Central memory CD8-positive, alpha-beta T cell (primary cell): Measurements from ENCODE around the gene DACT1.

Experiments
- ATAC-seq: fragments of 150-1000 bp; cut with Tn5 transposase; replicated peaks from 2 replicates; pipeline ENCODE4 v1.10.0; 2022; ENCODE audit warnings: mild to moderate bottlenecking, moderate FRiP score, moderate number of reproducible peaks; ENCODE audit not compliant: poor library complexity, severe bottlenecking; ENCODE audit errors: extremely low read depth
- DNase-seq, 2 donors: peaks; one replicate each; pipeline ENCODE4 v3.0.0; 2021; ENCODE audit warnings: low spot score in 2 of 2
- H3K27ac Mint-ChIP-seq: one replicate; pipeline ENCODE4 v1.8.0; 2022; ENCODE audit warnings: low read depth, mild to moderate bottlenecking, moderate library complexity, mixed read lengths
- H3K27me3 Mint-ChIP-seq: one replicate; pipeline ENCODE4 v1.8.0; 2022; ENCODE audit warnings: mixed read lengths
- H3K36me3 Mint-ChIP-seq: one replicate; pipeline ENCODE4 v1.8.0; 2022; ENCODE audit warnings: mild to moderate bottlenecking, moderate library complexity, mixed read lengths; ENCODE audit not compliant: insufficient read depth
- H3K4me1 Mint-ChIP-seq: one replicate; pipeline ENCODE4 v1.8.0; 2022; ENCODE audit warnings: mixed read lengths
- H3K4me3 Mint-ChIP-seq: one replicate; pipeline ENCODE4 v1.8.0; 2022; ENCODE audit warnings: mild to moderate bottlenecking, moderate library complexity, mixed read lengths
- H3K9me3 Mint-ChIP-seq: one replicate; pipeline ENCODE4 v1.8.0; 2022; ENCODE audit warnings: mixed read lengths

The DACT1 gene

GRCh38 chr14:58639842-58640484, 2.2 kb downstream of the DACT1 start:
- H3K4me1 Mint-ChIP-seq: peaks cover 14% of the 10 kb centered on the region
- H3K27me3 Mint-ChIP-seq: peaks cover 79% of the 10 kb centered on the region
- no peak overlapping the region for H3K4me3 Mint-ChIP-seq
- no peaks in the 10 kb centered on the region for H3K9me3 Mint-ChIP-seq
- ATAC-seq: no peak
- H3K36me3 Mint-ChIP-seq: no peaks in the 10 kb centered on the region
- no peak overlapping the region for H3K27ac Mint-ChIP-seq
- no peak for DNase-seq

- no peaks in the 10 kb centered on the region for H3K36me3 Mint-ChIP-seq
- peaks cover 69% of the 10 kb centered on the region for H3K27me3 Mint-ChIP-seq
- no peak overlapping the region for H3K4me3 Mint-ChIP-seq
- DNase-seq (no peak), ATAC-seq (no peak)
- H3K9me3 Mint-ChIP-seq: no peaks in the 10 kb centered on the region
- no peak overlapping the region for H3K27ac Mint-ChIP-seq
- peaks cover 14% of the 10 kb centered on the region for H3K4me1 Mint-ChIP-seq
Measured at GRCh38 chr14:58640959-58641358, 3.2 kb downstream of the DACT1 start.

- Mint-ChIP-seq H3K9me3 (no peaks in the 10 kb centered on the region), H3K27me3 (peaks cover 64% of the 10 kb centered on the region), H3K4me3 (no peak overlapping the region), H3K27ac (no peak overlapping the region), H3K36me3 (no peaks in the 10 kb centered on the region), H3K4me1 (peaks cover 14% of the 10 kb centered on the region)
- ATAC-seq: no peak
- DNase-seq: no peak
Measured at GRCh38 chr14:58641509-58641908, 3.7 kb downstream of the DACT1 start.

GRCh38 chr14:58643366-58643765, 5.6 kb downstream of the DACT1 start:
- no peak for DNase-seq
- Mint-ChIP-seq H3K36me3 (no peaks in the 10 kb centered on the region), H3K27ac (no peak overlapping the region), H3K9me3 (no peaks in the 10 kb centered on the region), H3K4me3 (no peak overlapping the region), H3K27me3 (peaks cover 49% of the 10 kb centered on the region), H3K4me1 (peaks cover 7% of the 10 kb centered on the region)
- ATAC-seq: no peak

- Mint-ChIP-seq H3K27me3 (peaks cover 27% of the 10 kb centered on the region), H3K4me1 (no peaks in the 10 kb centered on the region), H3K4me3 (no peak overlapping the region), H3K36me3 (no peaks in the 10 kb centered on the region), H3K9me3 (no peaks in the 10 kb centered on the region), H3K27ac (no peak overlapping the region)
- DNase-seq (no peak), ATAC-seq (no peak)
Measured at GRCh38 chr14:58645641-58646040, 7.9 kb downstream of the DACT1 start.

- Mint-ChIP-seq H3K36me3 (no peaks in the 10 kb centered on the region), H3K4me3 (no peak overlapping the region), H3K27ac (no peak overlapping the region)
Measured at GRCh38 chr14:58646479-58646878, 8.7 kb downstream of the DACT1 start.

GRCh38 chr14:58647777-58648176, 10.0 kb downstream of the DACT1 start:
- H3K27ac Mint-ChIP-seq: no peak overlapping the region
- ATAC-seq: no peak
- H3K9me3 Mint-ChIP-seq: no peaks in the 10 kb centered on the region
- H3K27me3 Mint-ChIP-seq: peaks cover 7% of the 10 kb centered on the region
- H3K36me3 Mint-ChIP-seq: no peaks in the 10 kb centered on the region
- H3K4me1 Mint-ChIP-seq: no peaks in the 10 kb centered on the region
- H3K4me3 Mint-ChIP-seq: no peak overlapping the region
- no peak for DNase-seq

More at GRCh38 chr14:58646479-58646878, 8.7 kb downstream of the DACT1 start:
- Mint-ChIP-seq H3K4me1 (no peaks in the 10 kb centered on the region), H3K9me3 (no peaks in the 10 kb centered on the region), H3K27me3 (peaks cover 18% of the 10 kb centered on the region)
- ATAC-seq: no peak
- no peak for DNase-seq

GRCh38 chr14:58650857-58651256, 13.1 kb downstream of the DACT1 start:
- ATAC-seq (no peak), DNase-seq (no peak)
- H3K4me1 Mint-ChIP-seq: no peaks in the 10 kb centered on the region
- H3K4me3 Mint-ChIP-seq: no peak overlapping the region
- no peaks in the 10 kb centered on the region for H3K36me3 Mint-ChIP-seq
- peaks cover 12% of the 10 kb centered on the region for H3K27me3 Mint-ChIP-seq
- no peak overlapping the region for H3K27ac Mint-ChIP-seq
- no peaks in the 10 kb centered on the region for H3K9me3 Mint-ChIP-seq

- Mint-ChIP-seq H3K36me3 (no peaks in the 10 kb centered on the region), H3K27ac (no peak overlapping the region), H3K4me1 (no peaks in the 10 kb centered on the region), H3K4me3 (no peak overlapping the region), H3K9me3 (no peaks in the 10 kb centered on the region), H3K27me3 (peaks cover 12% of the 10 kb centered on the region)
- DNase-seq (no peak), ATAC-seq (no peak)
Measured at GRCh38 chr14:58656671-58657411, 19.1 kb downstream of the DACT1 start.

- ATAC-seq (no peak), DNase-seq (no peak)
- H3K36me3 Mint-ChIP-seq: no peaks in the 10 kb centered on the region
- no peak overlapping the region for H3K4me3 Mint-ChIP-seq
- no peak overlapping the region for H3K27ac Mint-ChIP-seq
- no peaks in the 10 kb centered on the region for H3K9me3 Mint-ChIP-seq
- H3K4me1 Mint-ChIP-seq: no peaks in the 10 kb centered on the region
- peaks cover 15% of the 10 kb centered on the region for H3K27me3 Mint-ChIP-seq
Measured at GRCh38 chr14:58659061-58659460, 21.3 kb downstream of the DACT1 start.

- no peaks in the 10 kb centered on the region for H3K36me3 Mint-ChIP-seq
- H3K27me3 Mint-ChIP-seq: peaks cover 22% of the 10 kb centered on the region
- no peak for ATAC-seq
- no peaks in the 10 kb centered on the region for H3K9me3 Mint-ChIP-seq
- no peak for DNase-seq
- no peak overlapping the region for H3K4me3 Mint-ChIP-seq
- no peaks in the 10 kb centered on the region for H3K4me1 Mint-ChIP-seq
- no peak overlapping the region for H3K27ac Mint-ChIP-seq
Measured at GRCh38 chr14:58659846-58660245, 22.1 kb downstream of the DACT1 start.

GRCh38 chr14:58660407-58660806, 22.6 kb downstream of the DACT1 start:
- ATAC-seq (no peak), DNase-seq (no peak)
- Mint-ChIP-seq H3K4me1 (no peaks in the 10 kb centered on the region), H3K36me3 (no peaks in the 10 kb centered on the region), H3K27me3 (peaks cover 28% of the 10 kb centered on the region), H3K9me3 (no peaks in the 10 kb centered on the region), H3K4me3 (no peak overlapping the region), H3K27ac (no peak overlapping the region)

GRCh38 chr14:58662018-58662417, 24.3 kb downstream of the DACT1 start:
- no peaks in the 10 kb centered on the region for H3K36me3 Mint-ChIP-seq
- DNase-seq: no peak
- H3K4me3 Mint-ChIP-seq: no peak overlapping the region
- H3K27ac Mint-ChIP-seq: no peak overlapping the region
- H3K9me3 Mint-ChIP-seq: no peaks in the 10 kb centered on the region
- peaks cover 34% of the 10 kb centered on the region for H3K27me3 Mint-ChIP-seq
- ATAC-seq: no peak
- no peaks in the 10 kb centered on the region for H3K4me1 Mint-ChIP-seq
